H1 (cell line): ENCODE results near the gene RCBTB2. TPM values are rescaled to one million over a fixed set of nuclear protein-coding genes. Genes with fewer than 3 reads are reported as not detected.

Experiments
- CTCF ChIA-PET: fragments of 300-600 bp; sonication (Branson Sonifier 250); formaldehyde crosslinking; loops from one replicate; lab custom pipeline; 2021; ENCODE audit not compliant: partially characterized antibody; lab: Charles Lee
- POLR2A ChIA-PET: fragments of 300-600 bp; sonication (Branson Sonifier 250); formaldehyde crosslinking; loops from one replicate; lab custom pipeline; 2021; ENCODE audit warnings: inconsistent platforms; ENCODE audit not compliant: partially characterized antibody; lab: Charles Lee
- DNase-seq, 2 experiments: peaks; one replicate each; pipeline versions ENCODE4 v3.0.0 to v3.0.0-alpha.2; 2010 to 2022; ENCODE audit warnings: low spot score in 2 of 2, low read depth in 1 of 2, mixed read lengths in 1 of 2
- FAIRE-seq: peaks from 2 replicates; lab custom pipeline; 2011; peaks lifted over from hg19 to GRCh38; lab: Jason Lieb, UNC
- H2AFZ ChIP-seq: 2 replicates; pipeline ENCODE4 v1.8.1; 2012; ENCODE audit warnings: low read length, inconsistent platforms
- H2AK5ac ChIP-seq: 2 replicates; pipeline ENCODE4 v1.6.1; 2013; ENCODE audit warnings: low read depth, low read length
- H2BK120ac ChIP-seq: replicated peaks from 2 replicates; pipeline ENCODE3; 2013; ENCODE audit warnings: low read depth, low read length, inconsistent platforms
- H2BK12ac ChIP-seq: 2 replicates; pipeline ENCODE4 v1.6.1; 2013; ENCODE audit warnings: low read depth, low read length
- H2BK15ac ChIP-seq: 2 replicates; pipeline ENCODE4 v1.6.1; 2013; ENCODE audit warnings: low read length
- H2BK20ac ChIP-seq: 2 replicates; pipeline ENCODE4 v1.6.1; 2013; ENCODE audit warnings: low read length
- H2BK5ac ChIP-seq: 2 replicates; pipeline ENCODE4 v1.6.1; 2013; ENCODE audit warnings: low read depth, low read length
- H3K14ac ChIP-seq: 2 replicates; pipeline ENCODE4 v1.6.1; 2013; ENCODE audit warnings: inconsistent platforms; ENCODE audit not compliant: insufficient read length
- H3K18ac ChIP-seq: 2 replicates; pipeline ENCODE4 v1.6.1; 2013; ENCODE audit warnings: low read length; ENCODE audit errors: extremely low read depth
- H3K23ac ChIP-seq: 2 replicates; pipeline ENCODE4 v1.6.1; 2013; ENCODE audit warnings: inconsistent platforms; ENCODE audit not compliant: insufficient read length
- H3K23me2 ChIP-seq: 2 replicates; pipeline ENCODE4 v1.6.1; 2013; ENCODE audit warnings: low read depth, low read length
- H3K27ac ChIP-seq: 2 replicates; pipeline ENCODE4 v1.6.1; 2011; ENCODE audit warnings: low read depth, low read length, inconsistent platforms
- H3K27me3 ChIP-seq, 4 experiments: replicated peaks in 1 of 4; 1 replicate in 1 of 4; 2 replicates in 3 of 4; pipeline versions ENCODE4 v1.6.1 to v1.8.1; 2011 to 2013; ENCODE audit warnings: low read length in 3 of 4, mild to moderate bottlenecking in 3 of 4, inconsistent platforms in 2 of 4, mixed read lengths in 2 of 4, moderate library complexity in 1 of 4; ENCODE audit not compliant: control insufficient read depth in 3 of 4, insufficient read depth in 3 of 4; ENCODE audit errors: extremely low read depth in 1 of 4
- H3K36me3 ChIP-seq, 4 experiments: 2 replicates each; pipeline versions ENCODE4 v1.6.1 to v1.8.1; 2011 to 2013; ENCODE audit warnings: mild to moderate bottlenecking in 4 of 4, low read length in 3 of 4, moderate library complexity in 2 of 4, control low read depth in 1 of 4, inconsistent platforms in 1 of 4; ENCODE audit not compliant: insufficient read depth in 4 of 4, control insufficient read depth in 2 of 4
- H3K4ac ChIP-seq: replicated peaks from 2 replicates; pipeline ENCODE3; 2013; ENCODE audit warnings: low read length, low read depth, mixed read lengths, inconsistent platforms; ENCODE audit not compliant: insufficient read length
- H3K4me1 ChIP-seq, 4 experiments: replicated peaks in 1 of 4; 1 replicate in 1 of 4; 2 replicates in 3 of 4; pipeline versions ENCODE4 v1.6.1 to v1.8.1; 2011 to 2013; ENCODE audit warnings: low read length in 3 of 4, inconsistent platforms in 2 of 4, mixed read lengths in 1 of 4; ENCODE audit not compliant: insufficient read depth in 4 of 4, control insufficient read depth in 3 of 4
- H3K4me2 ChIP-seq, 2 experiments: 2 replicates each; pipeline versions ENCODE4 v1.6.1 to v1.8.1; 2011 to 2013; ENCODE audit warnings: low read depth in 2 of 2, low read length in 2 of 2, control low read depth in 1 of 2, inconsistent platforms in 1 of 2, mild to moderate bottlenecking in 1 of 2; ENCODE audit not compliant: insufficient read depth in 1 of 2
- H3K4me3 ChIP-seq, 4 experiments: fragments of 200-600, 300-600 bp in 1 of 4; sonication (generic), shearing (Covaris generic), sonication (Bioruptor Twin) in 1 of 4; 2 replicates each; pipeline versions ENCODE4 v1.5.1 to v1.8.1; 2011 to 2016; ENCODE audit warnings: low read length in 4 of 4, low read depth in 3 of 4, control low read depth in 2 of 4, inconsistent platforms in 2 of 4, mild to moderate bottlenecking in 2 of 4, mixed read lengths in 1 of 4, moderate library complexity in 1 of 4; ENCODE audit not compliant: insufficient read depth in 2 of 4; ENCODE audit errors: extremely low read depth in 1 of 4
- H3K56ac ChIP-seq: replicated peaks from 2 replicates; pipeline ENCODE3; 2013; ENCODE audit warnings: low read depth, mild to moderate bottlenecking, mixed read lengths, low read length, inconsistent platforms; ENCODE audit not compliant: insufficient read length
- H3K79me1 ChIP-seq: 2 replicates; pipeline ENCODE4 v1.6.1; 2013; ENCODE audit warnings: low read depth, low read length, control low read depth
- H3K79me2 ChIP-seq, 2 experiments: 2 replicates each; pipeline versions ENCODE4 v1.6.1 to v1.8.1; 2012 to 2013; ENCODE audit warnings: low read length in 2 of 2, mild to moderate bottlenecking in 2 of 2, inconsistent platforms in 1 of 2; ENCODE audit not compliant: insufficient read depth in 2 of 2, control insufficient read depth in 1 of 2
- H3K9ac ChIP-seq, 4 experiments: replicated peaks in 1 of 4; 1 replicate in 1 of 4; 2 replicates in 3 of 4; pipeline versions ENCODE4 v1.6.1 to v1.8.1; 2011 to 2013; ENCODE audit warnings: low read depth in 3 of 4, low read length in 3 of 4, control low read depth in 2 of 4, mild to moderate bottlenecking in 2 of 4, moderate library complexity in 2 of 4, inconsistent platforms in 1 of 4; ENCODE audit errors: extremely low read depth in 1 of 4
- H3K9me3 ChIP-seq, 2 experiments: 2 replicates each; pipeline versions ENCODE4 v1.6.1 to v1.8.1; 2012 to 2013; ENCODE audit warnings: mild to moderate bottlenecking in 2 of 2, moderate library complexity in 2 of 2, control low read depth in 1 of 2, inconsistent platforms in 1 of 2, low read depth in 1 of 2, low read length in 1 of 2, mixed read lengths in 1 of 2; ENCODE audit not compliant: insufficient read depth in 2 of 2
- H4K20me1 ChIP-seq, 2 experiments: replicated peaks in 1 of 2; 2 replicates each; pipeline versions ENCODE3 to v1.8.1; 2011 to 2013; ENCODE audit warnings: inconsistent platforms in 2 of 2, low read length in 2 of 2, mild to moderate bottlenecking in 1 of 2; ENCODE audit not compliant: insufficient read depth in 2 of 2, control insufficient read depth in 1 of 2
- H4K5ac ChIP-seq: 2 replicates; pipeline ENCODE4 v1.6.1; 2013; ENCODE audit warnings: low read length, low read depth, mixed read lengths, inconsistent platforms; ENCODE audit not compliant: insufficient read length
- H4K8ac ChIP-seq: 2 replicates; pipeline ENCODE4 v1.8.0; 2013; ENCODE audit warnings: mild to moderate bottlenecking, moderate library complexity, low read length, inconsistent platforms; ENCODE audit not compliant: insufficient read depth; ENCODE audit errors: extremely low read depth
- H4K91ac ChIP-seq: replicated peaks from 2 replicates; pipeline ENCODE3; 2013; ENCODE audit warnings: low read length, mixed read lengths, inconsistent platforms; ENCODE audit not compliant: insufficient read length
- KDM4A ChIP-seq: IDR thresholded peaks from one replicate; pipeline ENCODE4 v1.7.1; 2012; ENCODE audit warnings: low read depth, mild to moderate bottlenecking, moderate library complexity, low read length, inconsistent platforms; ENCODE audit not compliant: severe bottlenecking
- POLR2AphosphoS5 ChIP-seq: IDR thresholded peaks from 2 replicates; pipeline ENCODE4 v1.6.1; 2011; ENCODE audit warnings: low read depth, low read length
- WGBS, 2 experiments: shearing (Covaris generic) in 1 of 2; methylation state at CpG; one replicate each; pipeline versions ENCODE4 v1.1.6 to v1.1.7; 2013 to 2015; ENCODE audit warnings: low lambda C conversion rate in 2 of 2, mixed read lengths in 2 of 2, inconsistent platforms in 1 of 2, low coverage in 1 of 2, missing lambda C conversion rate in 1 of 2; ENCODE audit not compliant: insufficient replicate concordance in 2 of 2, insufficient coverage in 1 of 2, insufficient read length in 1 of 2; ENCODE audit errors: extremely low coverage in 1 of 2, missing lambda C conversion rate in 1 of 2; 5-methylcytosine and 5-hydroxymethylcytosine counted together
- long read RNA-seq, 2 experiments: library from RNA in 1 of 2; library from capped mRNA in 1 of 2; stranded (forward); transcript quantifications; one replicate each; pipeline ENCODE4 v2.0.0, GENCODE V29; 2021; ENCODE audit warnings: inconsistent platforms in 1 of 2
- polyA minus RNA-seq, 3 experiments: library from RNA; depleted of rRNA, polyadenylated mRNA; stranded (reverse); fragments of >200 nt; gene quantifications; 1 replicate in 2 of 3; 2 replicates in 1 of 3; pipeline ENCODE4 v1.2.3, GENCODE V29; 2011
- polyA plus RNA-seq, 7 experiments: library from polyadenylated mRNA; depleted of rRNA in 3 of 7; stranded (reverse) in 5 of 7; unstranded in 2 of 7; fragments of >200 nt in 5 of 7; fragments of 200-250 nt in 2 of 7; gene quantifications; 1 replicate in 5 of 7; 2 replicates in 1 of 7; 4 replicates in 1 of 7; pipeline versions ENCODE4 v1.2.1 to v1.2.3, GENCODE V29; 2011 to 2013; ENCODE audit warnings: missing spikeins in 2 of 7, mixed read lengths in 2 of 7
- total RNA-seq: library from RNA; stranded (reverse); fragmentation: NEBNext Ultra II Directional; extraction: Animal tissue kit (Norgen Biotek cat#: 25700); gene quantifications from 2 replicates; pipeline ENCODE4 v1.2.1, GENCODE V29; 2021

RCBTB2 gene
- 8.4 and 9.3 TPM in 2 replicates for total RNA-seq
- polyA plus RNA-seq (2011; rRNA removed): 4.5 and 5.2 TPM in 2 replicates
- polyA plus RNA-seq (2011; cell fraction: cytosol; rRNA removed): 6.9 TPM
- 4.3 TPM for polyA plus RNA-seq (2011; cell fraction: nucleus; rRNA removed)
- polyA plus RNA-seq (2012, experiment 1 of 2): 5.1 to 9.5 TPM (median 7.1 TPM) in 4 replicates
- polyA plus RNA-seq (2012, experiment 2 of 2): 0.87 TPM
- 4.4 TPM for polyA plus RNA-seq (2013, experiment 1 of 2)
- polyA plus RNA-seq (2013, experiment 2 of 2): 4.0 TPM
- 7.5 and 9.9 TPM in 2 replicates for polyA minus RNA-seq (2011; rRNA and poly(A)+ RNA removed)
- polyA minus RNA-seq (2011; cell fraction: cytosol; rRNA and poly(A)+ RNA removed): 5.9 TPM
- 6.7 TPM for polyA minus RNA-seq (2011; cell fraction: nucleus; rRNA and poly(A)+ RNA removed)
- long read RNA-seq, experiment 1, partial matches to known transcripts: 2 of 12 reads
- long read RNA-seq, experiment 1, other reads (novel, unspliced or antisense): 6 of 12 reads
- long read RNA-seq, experiment 2, partial matches to known transcripts: 2 of 11 reads
- long read RNA-seq, experiment 2, other reads (novel, unspliced or antisense): 8 of 11 reads

DNA sequence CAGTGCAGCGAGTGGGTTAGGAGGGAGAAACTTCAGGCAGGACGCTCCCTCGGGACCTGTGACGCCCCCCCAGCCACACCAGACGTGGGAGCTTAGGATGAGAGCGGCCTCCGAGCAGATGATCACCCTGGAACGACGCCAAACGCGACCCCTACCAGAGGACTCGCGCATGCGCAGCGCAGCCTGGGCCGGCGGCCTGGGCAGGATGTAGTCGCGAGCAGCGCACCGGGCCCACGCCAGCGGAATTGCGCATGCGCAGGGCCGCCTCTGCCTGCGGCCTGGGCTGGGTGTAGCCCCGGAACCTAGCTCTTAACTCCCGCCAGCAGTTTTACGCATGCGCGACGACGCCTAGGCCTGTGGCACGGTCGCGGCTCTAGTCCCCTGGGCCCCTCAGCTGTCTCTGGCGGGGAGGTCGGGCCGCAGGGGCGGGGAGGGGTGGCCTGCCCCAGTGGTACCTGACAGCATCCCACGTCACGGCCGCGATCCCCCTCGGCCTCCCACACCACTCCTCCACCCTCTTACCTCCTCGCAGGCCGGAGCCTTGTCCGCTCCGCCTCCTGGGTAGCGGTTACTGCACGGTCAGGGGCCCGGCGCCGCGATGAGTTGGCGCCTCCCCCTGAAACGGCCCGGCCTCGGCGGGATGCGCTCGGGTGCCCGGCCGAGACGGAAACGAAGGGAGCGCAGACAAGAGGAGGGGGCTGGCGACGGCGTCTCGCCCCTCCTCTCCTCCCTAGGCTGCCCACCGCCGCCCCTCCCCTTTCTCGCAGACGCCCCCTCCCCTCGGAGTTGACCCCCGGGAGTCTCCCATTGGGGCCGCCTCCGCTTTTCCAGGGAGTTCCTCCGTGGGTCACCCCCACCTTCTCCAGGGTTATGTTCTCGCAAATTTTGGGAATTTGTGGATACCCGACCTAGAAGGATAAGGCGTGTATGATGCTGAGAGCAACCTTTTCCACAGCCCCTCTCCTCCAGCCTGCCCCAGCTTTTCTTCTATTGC is at the start of gene RCBTB2:
TSS of gene RCBTB2 (minus strand) at position 575 of the 994 bp plus-strand sequence. CDS start 11,141 bp downstream, outside the sequence.
- Histone ChIP-seq H3K23me2 (peaks cover 2% of the 10 kb centered on the region), H3K27ac (peak within 1 kb of the TSS; percentile 87), H2AFZ (peak within 1 kb of the TSS; percentile 97), H3K18ac (peak within 1 kb of the TSS; percentile 96), H3K4me3 (peak within 1 kb of the TSS; percentile 55 to 88 (median 84)), H2BK15ac (no peak within 1 kb of the TSS), H2BK20ac (no peak within 1 kb of the TSS), H2AK5ac (no peak within 1 kb of the TSS), H4K5ac (peak within 1 kb of the TSS; percentile 100), H3K79me2 (peaks cover 0 to 27% of the 10 kb centered on the region in 2 experiments; a peak in 2 of 4 replicates), H3K36me3 (no peaks in the 10 kb centered on the region), H3K4ac (peak within 1 kb of the TSS; percentile 87), H4K8ac (peak within 1 kb of the TSS; percentile 96), H3K9ac (peak within 1 kb of the TSS; percentile 86 to 95 (median 90)), H2BK120ac (no peak within 1 kb of the TSS), H2BK5ac (peak within 1 kb of the TSS; percentile 84), H3K9me3 (no peaks in the 10 kb centered on the region), H3K56ac (peak within 1 kb of the TSS; percentile 90), H3K14ac (no peak within 1 kb of the TSS), H4K20me1 (no peaks in the 10 kb centered on the region), H2BK12ac (no peak within 1 kb of the TSS), H4K91ac (peak within 1 kb of the TSS; percentile 97), H3K4me2 (peak within 1 kb of the TSS; percentile 88 to 93), H3K79me1 (no peaks in the 10 kb centered on the region), H3K23ac (no peak within 1 kb of the TSS), H3K4me1 (peaks cover 0 to 6% (median 4%) of the 10 kb centered on the region in 4 experiments; a peak in 4 of 7 replicates), H3K27me3 (no peaks in the 10 kb centered on the region)
- ChIA-PET POLR2A (interaction anchor here (0.8 to 1.4 kb wide), 6 partner anchors 10 to 496 kb away, joined by 3 to 6 read pairs (median 3); partner anchors contain the start of gene NUDT15), CTCF (interaction anchor here (0.8 to 1.5 kb wide), 2 partner anchors 37 to 199 kb away, joined by 3 to 4 read pairs; no protein-coding TSS in a partner anchor)
- DNase-seq (peak; percentile 97 to 98), FAIRE-seq (no peak)
- 1% methylated on average over 53 of the region's 84 CpGs; no CpG with 5 or more reads in 1 of the 2 experiments for WGBS, 2 experiments
- peak; percentile 83 for TF ChIP-seq POLR2AphosphoS5
- peak; percentile 73 for TF ChIP-seq KDM4A
